Cardiac septum (tissue), 1 donor: ENCODE data around the gene L1CAM. TPM values are rescaled to one million over a fixed set of nuclear protein-coding genes. Genes with fewer than 3 reads are reported as not detected.

Experiments used
- DNase-seq: peaks from one replicate; pipeline ENCODE4 v3.0.0-alpha.2; 2020; ENCODE audit warnings: low spot score
- intact Hi-C: fragments of 100-400 bp; cut with DNase I; formaldehyde crosslinking; loops from one replicate; pipeline ENCODE4 v1.14.0; 2022
- total RNA-seq: library from RNA; stranded (reverse); fragmentation: NEBNext Ultra II Directional; extraction: Animal tissue kit (Norgen Biotek cat#: 25700); gene quantifications from one replicate; pipeline ENCODE4 v1.2.1, GENCODE V29; 2021
- donor health status: DM: no; HTN: no; CAD: no.

The L1CAM gene
- total RNA-seq, 1 donor from 2014 or later: 1.5 TPM

- DNase-seq: no peak
- intact Hi-C loops: no loop called here
Measured at GRCh38 chrX:153905481-153906095, 19.6 kb upstream of the L1CAM start.

GRCh38 chrX:153903991-153904957 lies 18.3 kb upstream of the L1CAM start, which contains the start of gene AVPR2:
Gene AVPR2 (plus strand): TSS chrX:153904673. CDS start chrX:153905146, 473 bp downstream.
- intact Hi-C loops: no loop called here
- no peak for DNase-seq

- intact Hi-C loops: no loop called here
- no peak for DNase-seq
Measured at GRCh38 chrX:153903238-153903980, 17.4 kb upstream of the L1CAM start.

GRCh38 chrX:153902385-153902784 lies 16.4 kb upstream of the L1CAM start:
- intact Hi-C loops: no loop called here
- no peak for DNase-seq

GRCh38 chrX:153901753-153902140 lies 15.8 kb upstream of the L1CAM start:
- DNase-seq: no peak
- intact Hi-C loops: no loop called here

- intact Hi-C loops: no loop called here
- DNase-seq: no peak
Measured at GRCh38 chrX:153900831-153901752, 15.1 kb upstream of the L1CAM start.

GRCh38 chrX:153897899-153898298 lies 11.9 kb upstream of the L1CAM start:
- intact Hi-C loops: no loop called here
- no peak for DNase-seq

- intact Hi-C loops: no loop called here
- no peak for DNase-seq
Measured at GRCh38 chrX:153889123-153889522, 3.1 kb upstream of the L1CAM start.

GRCh38 chrX:153888344-153888743 lies 2.4 kb upstream of the L1CAM start:
- intact Hi-C loops: no loop called here
- DNase-seq: no peak

GRCh38 chrX:153887385-153887784 lies 1.4 kb upstream of the L1CAM start:
- intact Hi-C loops: no loop called here
- DNase-seq: no peak

GRCh38 chrX:153886915-153887314 lies 942 bp upstream of the L1CAM start:
- intact Hi-C loops: no loop called here
- no peak for DNase-seq

- intact Hi-C loops: no loop called here
- no peak for DNase-seq
Measured at GRCh38 chrX:153885208-153885787, 675 bp downstream of the L1CAM start.

- intact Hi-C loops: no loop called here
- no peak for DNase-seq
Measured at GRCh38 chrX:153884590-153884989, 1.4 kb downstream of the L1CAM start.

GRCh38 chrX:153884136-153884535 lies 1.8 kb downstream of the L1CAM start:
- no peak for DNase-seq

GRCh38 chrX:153883163-153883843 lies 2.7 kb downstream of the L1CAM start:
- intact Hi-C loops: no loop called here
- no peak for DNase-seq

More at GRCh38 chrX:153884136-153884535, 1.8 kb downstream of the L1CAM start:
- intact Hi-C loops: no loop called here

- intact Hi-C loops: no loop called here
Measured at GRCh38 chrX:153882557-153882956, 3.4 kb downstream of the L1CAM start.

GRCh38 chrX:153882086-153882498 lies 3.9 kb downstream of the L1CAM start:
- no peak for DNase-seq
- intact Hi-C loops: no loop called here

More at GRCh38 chrX:153882557-153882956, 3.4 kb downstream of the L1CAM start:
- DNase-seq: no peak

GRCh38 chrX:153881281-153881680 lies 4.7 kb downstream of the L1CAM start:
- intact Hi-C loops: no loop called here
- no peak for DNase-seq
